HG02938 (cell line): ENCODE measurements around the gene RBFOX2.
"Not testable (repeated sequence)": the region's sequence is repeated elsewhere in the genome, so short reads cannot be mapped to it uniquely, and the experiment has no call there.

ENCODE experiments used
- ATAC-seq: cut with Tn5 transposase; IDR thresholded peaks from one replicate; pipeline ENCODE4 v1.9.1; 2021; ENCODE audit warnings: mild to moderate bottlenecking, moderate library complexity; ENCODE audit not compliant: unreplicated experiment

RBFOX2 gene

GRCh38 chr22:35791788-35792187, 236.8 kb downstream of the RBFOX2 start:
- not testable (repeated sequence) for ATAC-seq

DNA sequence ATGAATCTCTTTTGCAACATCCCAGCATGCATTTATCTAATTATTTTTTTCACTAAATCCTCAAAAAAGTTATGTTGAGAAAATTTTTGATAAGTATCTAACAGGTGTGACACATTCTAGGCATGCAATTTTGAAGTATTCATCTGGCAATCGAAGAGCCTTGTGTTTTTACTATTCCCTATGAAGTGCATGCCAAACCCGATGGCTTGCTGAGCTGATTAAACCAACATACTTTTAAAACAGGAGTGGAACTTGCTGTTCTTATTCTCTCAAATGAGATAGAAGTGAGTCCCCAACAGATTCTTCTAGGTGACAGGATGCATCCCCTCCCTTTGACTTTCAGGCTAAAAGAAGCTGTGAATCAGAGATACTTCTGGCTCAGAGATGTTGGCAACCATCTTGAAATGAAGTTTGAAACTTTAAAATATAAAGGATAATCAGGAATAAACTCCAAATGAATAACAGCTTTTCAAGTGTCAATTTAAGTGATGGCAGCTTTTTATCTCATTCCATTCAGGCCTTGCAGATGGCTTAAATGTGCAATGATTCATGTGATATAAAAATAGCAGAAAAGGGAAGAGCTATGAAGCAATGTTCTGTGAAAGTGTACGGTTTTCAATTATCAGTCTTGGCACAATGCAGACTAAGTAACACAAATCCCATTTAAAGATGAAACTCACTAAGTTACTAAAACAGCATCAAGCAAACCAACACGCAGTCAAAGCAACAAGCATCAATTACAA, 243.3 kb downstream of the RBFOX2 start:
- no peak for ATAC-seq

- ATAC-seq = no peak
Measured at GRCh38 chr22:35784633-35785032, 244.0 kb downstream of the RBFOX2 start.

- ATAC-seq = no peak
Measured at GRCh38 chr22:35783943-35784614, 244.5 kb downstream of the RBFOX2 start.

DNA sequence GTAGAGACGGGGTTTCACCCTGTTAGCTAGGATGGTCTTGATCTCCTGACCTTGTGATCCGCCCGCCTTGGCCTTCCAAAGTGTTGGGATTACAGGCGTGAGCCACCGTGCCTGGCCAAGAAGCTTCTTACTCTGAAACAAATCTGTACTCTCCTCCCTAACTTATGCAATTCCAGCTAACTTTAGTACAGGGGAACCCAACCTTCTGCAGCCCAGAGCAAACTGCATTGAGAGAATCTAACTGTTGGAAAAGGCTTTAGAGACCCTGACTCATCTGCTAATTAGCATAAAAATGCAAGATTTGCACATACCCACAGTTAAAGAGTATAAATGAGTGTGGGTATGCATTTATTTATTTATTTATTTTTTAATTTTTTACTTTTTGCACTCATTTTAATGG, 246.1 kb downstream of the RBFOX2 start:
- no peak for ATAC-seq

GRCh38 chr22:35781898-35782297, 246.7 kb downstream of the RBFOX2 start:
- ATAC-seq = no peak

DNA sequence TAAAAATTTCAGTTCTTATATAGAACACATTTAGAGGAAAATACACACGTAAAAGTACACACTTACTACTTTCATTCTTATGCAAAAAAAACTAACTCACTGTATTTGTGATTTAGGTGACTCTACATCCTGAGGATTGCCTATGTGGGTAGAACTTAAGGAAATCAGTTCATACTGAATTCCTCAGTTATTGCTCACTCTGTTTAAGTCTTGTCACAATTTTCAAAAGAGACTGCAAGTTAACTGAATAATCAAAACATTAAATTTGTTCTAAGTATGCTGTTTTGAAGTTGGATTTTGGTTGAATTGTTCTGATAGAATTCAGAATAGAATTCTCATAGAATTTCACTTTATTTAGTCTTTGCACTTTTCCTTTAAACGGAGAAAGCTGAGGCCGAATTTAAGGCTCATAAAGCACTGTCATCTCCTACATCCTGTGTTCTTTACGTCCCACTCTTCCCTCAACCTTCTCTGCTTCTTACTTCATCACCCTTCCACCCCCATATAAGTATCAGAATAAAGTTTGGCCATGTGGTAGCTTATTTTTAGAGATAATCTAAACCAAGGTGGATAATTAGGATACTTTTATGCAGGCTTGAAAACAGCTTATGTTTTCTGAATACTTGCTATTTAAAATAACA, 251.2 kb downstream of the RBFOX2 start:
- no peak for ATAC-seq

GRCh38 chr22:35775339-35775738, 253.3 kb downstream of the RBFOX2 start:
- no peak for ATAC-seq

DNA sequence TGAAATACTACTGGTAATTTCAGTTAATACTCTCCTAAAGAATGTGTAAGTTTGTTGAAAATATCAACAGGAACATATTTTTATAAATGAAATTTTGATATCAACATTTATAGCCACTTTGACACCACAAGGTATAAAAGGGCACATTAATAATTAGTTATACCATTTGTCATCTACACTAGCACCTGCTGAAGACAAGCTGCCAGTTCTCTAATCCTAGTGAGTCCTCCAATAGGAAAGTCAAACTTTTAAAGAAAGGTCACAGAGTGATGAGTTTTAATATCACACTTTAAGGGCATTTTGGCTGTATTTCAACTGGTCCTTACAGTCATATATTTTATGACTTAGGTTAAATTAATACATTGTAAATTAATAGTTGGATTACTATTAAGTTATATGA, 258.6 kb downstream of the RBFOX2 start:
- no peak for ATAC-seq

GRCh38 chr22:35766654-35767580, 261.7 kb downstream of the RBFOX2 start:
- no peak for ATAC-seq

- ATAC-seq = no peak
Measured at GRCh38 chr22:35761037-35761436, 267.6 kb downstream of the RBFOX2 start.

GRCh38 chr22:35758394-35758793, 270.2 kb downstream of the RBFOX2 start:
- ATAC-seq = no peak

DNA sequence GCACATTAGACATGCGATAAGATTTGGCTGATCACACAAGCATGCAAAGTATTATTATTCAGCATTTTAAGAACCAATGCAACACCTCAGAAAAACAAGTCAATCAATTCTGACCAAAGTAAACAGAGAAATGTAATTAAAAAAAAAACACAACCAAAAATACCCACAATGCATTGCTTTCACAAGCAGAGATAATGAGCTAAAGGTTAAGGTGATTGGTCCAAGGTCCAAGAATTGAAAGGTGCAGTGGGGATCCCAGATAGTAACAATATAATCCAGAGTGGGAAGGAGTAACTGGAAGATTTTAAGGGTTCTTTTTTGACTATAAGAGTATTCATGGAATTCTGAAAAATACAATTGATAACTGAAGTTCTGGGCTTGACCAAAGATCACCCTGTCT, 271.9 kb downstream of the RBFOX2 start:
- no peak for ATAC-seq

DNA sequence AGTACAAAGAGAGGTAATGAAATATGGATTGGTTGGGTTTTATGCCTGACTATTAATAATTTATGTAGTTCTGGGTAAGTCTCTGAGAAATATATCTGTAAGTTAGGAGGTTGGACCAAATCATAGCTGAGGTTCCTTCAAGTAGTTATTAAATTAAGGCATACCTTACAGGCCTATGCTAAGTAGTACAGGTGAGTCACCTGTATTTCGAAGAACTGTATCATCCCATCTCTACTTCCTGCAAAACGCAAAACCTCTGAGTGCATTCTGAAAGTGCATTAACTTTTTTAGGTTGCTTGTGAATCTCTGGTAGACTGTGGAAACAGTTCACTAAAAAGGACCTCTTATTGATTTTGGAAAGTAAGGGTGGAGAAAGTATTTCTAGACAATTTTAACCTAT, 273.9 kb downstream of the RBFOX2 start:
- ATAC-seq = no peak

- no peak for ATAC-seq
Measured at GRCh38 chr22:35752863-35753189, 275.8 kb downstream of the RBFOX2 start.

GRCh38 chr22:35752006-35752862, 276.4 kb downstream of the RBFOX2 start:
- ATAC-seq = no peak

DNA sequence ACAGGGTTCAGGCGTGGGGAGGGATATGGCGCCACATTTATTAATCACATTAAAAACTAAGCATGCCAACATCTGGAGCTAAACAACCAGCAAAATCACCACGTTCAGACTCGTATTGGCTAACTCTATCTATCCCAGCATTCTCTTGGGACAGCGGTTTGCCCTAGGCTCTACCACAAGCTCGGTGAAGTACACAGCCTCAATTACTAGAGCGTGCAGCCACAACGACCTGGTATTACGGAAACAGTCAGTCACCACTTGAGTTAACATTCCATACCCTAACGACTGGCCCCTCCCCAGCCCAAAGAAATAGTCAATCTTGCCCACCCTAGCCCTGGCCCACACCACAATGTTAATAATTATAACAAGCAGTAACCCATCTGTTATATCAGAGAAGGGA, 278.8 kb downstream of the RBFOX2 start:
- ATAC-seq = peak; percentile 72

- no peak for ATAC-seq
Measured at GRCh38 chr22:35746946-35747703, 281.5 kb downstream of the RBFOX2 start.

- no peak for ATAC-seq
Measured at GRCh38 chr22:35746248-35746647, 282.4 kb downstream of the RBFOX2 start.
